ENCODE data around the gene ZNF883. TPM values are rescaled to one million over a fixed set of nuclear protein-coding genes. Genes with fewer than 3 reads are reported as not detected.

ZNF883 gene
- total and polyA plus RNA-seq, 4 donors = 0.26 to 2.2 (median 0.61) TPM

DNA sequence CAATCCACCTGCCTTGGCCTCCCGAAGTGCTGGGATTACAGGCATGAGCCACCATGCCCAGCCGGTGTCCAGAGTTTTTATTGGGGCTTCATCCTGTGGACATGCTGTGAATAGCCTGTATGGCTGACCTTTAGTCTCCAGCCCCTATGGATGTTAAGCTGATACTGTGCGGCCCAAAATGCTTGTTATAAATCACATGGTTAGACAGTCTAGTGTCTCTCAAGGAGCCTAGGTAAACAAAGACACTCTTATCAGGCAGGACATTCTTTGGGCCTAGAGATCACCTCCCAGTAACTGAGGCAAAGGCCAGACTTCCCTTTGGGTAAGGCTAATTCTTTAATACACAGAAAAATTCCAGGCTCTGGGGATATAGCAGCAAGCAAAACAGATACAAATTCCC, 99.4 kb downstream of the ZNF883 start:
- Histone ChIP-seq H3K4me3 (no peak overlapping the region), H3K27ac (ENCODE audit: low read depth in 1 of 2, low read length in 1 of 2) (no peak overlapping the region), H3K4me1 (ENCODE audit: control insufficient read depth in 5 of 5, insufficient read depth in 5 of 5, low read length in 5 of 5) (no peaks in the 10 kb centered on the region), H3K9ac (ENCODE audit: insufficient read depth in 1 of 2, low read length in 2 of 2) (no peak overlapping the region), H3K36me3 (ENCODE audit: control insufficient read depth in 4 of 4, insufficient read depth in 4 of 4, low read length in 4 of 4) (no peaks in the 10 kb centered on the region), H3K9me3 (ENCODE audit: control insufficient read depth in 4 of 4, insufficient read depth in 3 of 4, low read length in 3 of 4) (peaks cover 0 to 3% (median 0%) of the 10 kb centered on the region in 4 donors), H3K27me3 (ENCODE audit: control insufficient read depth in 3 of 3, insufficient read depth in 3 of 3, low read length in 2 of 3) (peaks cover 0 to under 1% (median 0%) of the 10 kb centered on the region in 3 donors)
- ATAC-seq (ENCODE audit: insufficient read depth, low FRiP score) (no peak), DNase-seq (no peak)
- 89 to 91% methylated on average over 3 of the region's 3 CpGs for WGBS, 2 donors
- TF ChIP-seq, protein P1, sequence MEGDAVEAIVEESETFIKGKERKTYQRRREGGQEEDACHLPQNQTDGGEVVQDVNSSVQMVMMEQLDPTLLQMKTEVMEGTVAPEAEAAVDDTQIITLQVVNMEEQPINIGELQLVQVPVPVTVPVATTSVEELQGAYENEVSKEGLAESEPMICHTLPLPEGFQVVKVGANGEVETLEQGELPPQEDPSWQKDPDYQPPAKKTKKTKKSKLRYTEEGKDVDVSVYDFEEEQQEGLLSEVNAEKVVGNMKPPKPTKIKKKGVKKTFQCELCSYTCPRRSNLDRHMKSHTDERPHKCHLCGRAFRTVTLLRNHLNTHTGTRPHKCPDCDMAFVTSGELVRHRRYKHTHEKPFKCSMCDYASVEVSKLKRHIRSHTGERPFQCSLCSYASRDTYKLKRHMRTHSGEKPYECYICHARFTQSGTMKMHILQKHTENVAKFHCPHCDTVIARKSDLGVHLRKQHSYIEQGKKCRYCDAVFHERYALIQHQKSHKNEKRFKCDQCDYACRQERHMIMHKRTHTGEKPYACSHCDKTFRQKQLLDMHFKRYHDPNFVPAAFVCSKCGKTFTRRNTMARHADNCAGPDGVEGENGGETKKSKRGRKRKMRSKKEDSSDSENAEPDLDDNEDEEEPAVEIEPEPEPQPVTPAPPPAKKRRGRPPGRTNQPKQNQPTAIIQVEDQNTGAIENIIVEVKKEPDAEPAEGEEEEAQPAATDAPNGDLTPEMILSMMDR (IDR thresholded peaks at IDR 0.05; ENCODE audit: control extremely low read depth, extremely low read depth) = no peak

DNA sequence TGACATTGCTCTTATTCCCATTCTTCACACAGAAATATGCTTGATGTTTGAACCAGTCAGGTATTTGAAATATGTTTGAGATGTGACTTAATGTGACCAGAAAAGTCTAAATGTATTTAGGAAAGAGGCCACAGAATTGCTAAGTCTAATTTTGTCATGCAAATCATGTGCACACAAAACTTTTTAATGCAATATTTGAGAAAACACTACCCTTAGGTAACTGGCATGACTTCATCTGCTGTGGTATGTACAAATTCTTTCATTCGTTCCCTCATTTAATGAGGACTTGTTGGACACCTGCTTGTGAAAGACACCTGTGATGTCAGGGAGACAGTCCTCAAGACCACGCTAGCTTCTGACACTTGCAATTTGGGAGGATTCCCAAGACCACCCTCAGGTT, 100.3 kb downstream of the ZNF883 start:
- no peak overlapping the region for H3K9ac ChIP-seq (ENCODE audit: insufficient read depth in 1 of 2, low read length in 2 of 2)
- TF ChIP-seq, protein P1 (IDR thresholded peaks at IDR 0.05; ENCODE audit: control extremely low read depth, extremely low read depth) = no peak
- H3K27me3 ChIP-seq (ENCODE audit: control insufficient read depth in 3 of 3, insufficient read depth in 3 of 3, low read length in 2 of 3) = peaks cover 0 to 2% (median 0%) of the 10 kb centered on the region in 3 donors
- H3K4me3 ChIP-seq = no peak overlapping the region
- WGBS, 2 donors = 71 to 81% methylated on average over 2 of the region's 2 CpGs
- H3K27ac ChIP-seq (ENCODE audit: low read depth in 1 of 2, low read length in 1 of 2) = no peak overlapping the region
- H3K4me1 ChIP-seq (ENCODE audit: control insufficient read depth in 5 of 5, insufficient read depth in 5 of 5, low read length in 5 of 5) = no peaks in the 10 kb centered on the region
- DNase-seq (no peak), ATAC-seq (ENCODE audit: insufficient read depth, low FRiP score) (no peak)
- no peaks in the 10 kb centered on the region for H3K36me3 ChIP-seq (ENCODE audit: control insufficient read depth in 4 of 4, insufficient read depth in 4 of 4, low read length in 4 of 4)
- H3K9me3 ChIP-seq (ENCODE audit: control insufficient read depth in 4 of 4, insufficient read depth in 3 of 4, low read length in 3 of 4) = peaks cover 0 to 3% (median 0%) of the 10 kb centered on the region in 4 donors

Other genes with a start within 250 kb of the ZNF883 start
- 10 to 100 TPM in 1 of 2 donors, under 1 TPM in 1; 0.20 to 15.6 TPM for gene SLC46A2, start 121.3 kb downstream of the ZNF883 start, total RNA-seq
- 10 to 100 TPM; 11.6 to 18.5 TPM for gene SLC46A2, start 121.3 kb downstream of the ZNF883 start, polyA plus RNA-seq
- gene ZFP37, start 44.5 kb upstream of the ZNF883 start, total RNA-seq = 1 to 10 TPM; 2.4 to 8.6 TPM
- gene ZFP37, start 44.5 kb upstream of the ZNF883 start, polyA plus RNA-seq = 1 to 10 TPM in 1 of 2 donors, under 1 TPM in 1; 0.43 to 1.0 TPM
- 10 to 100 TPM; 11.2 to 34.2 TPM for gene SLC31A2, start 138.8 kb upstream of the ZNF883 start, total RNA-seq
- 10 to 100 TPM; 14.2 to 63.6 TPM for gene SLC31A2, start 138.8 kb upstream of the ZNF883 start, polyA plus RNA-seq
- 10 to 100 TPM; 43.2 to 45.0 TPM for gene FKBP15, start 209.1 kb upstream of the ZNF883 start, total RNA-seq
- 10 to 100 TPM; 18.2 to 47.0 TPM for gene FKBP15, start 209.1 kb upstream of the ZNF883 start, polyA plus RNA-seq
- gene SLC31A1, start 209.4 kb upstream of the ZNF883 start, total RNA-seq = 10 to 100 TPM; 13.9 to 39.3 TPM
- gene SLC31A1, start 209.4 kb upstream of the ZNF883 start, polyA plus RNA-seq = 10 to 100 TPM; 14.3 to 22.0 TPM

Measured in lung (tissue), 12 donors.